ENCODE measurements around the gene FADS2. TPM values are rescaled to one million over a fixed set of nuclear protein-coding genes. Genes with fewer than 3 reads are reported as not detected.

The FADS2 gene
- total RNA-seq: 100 to 1,000 TPM in 7 of 8 experiments, 10 to 100 TPM in 1; 80.3 to 358 (median 141) TPM

DNA sequence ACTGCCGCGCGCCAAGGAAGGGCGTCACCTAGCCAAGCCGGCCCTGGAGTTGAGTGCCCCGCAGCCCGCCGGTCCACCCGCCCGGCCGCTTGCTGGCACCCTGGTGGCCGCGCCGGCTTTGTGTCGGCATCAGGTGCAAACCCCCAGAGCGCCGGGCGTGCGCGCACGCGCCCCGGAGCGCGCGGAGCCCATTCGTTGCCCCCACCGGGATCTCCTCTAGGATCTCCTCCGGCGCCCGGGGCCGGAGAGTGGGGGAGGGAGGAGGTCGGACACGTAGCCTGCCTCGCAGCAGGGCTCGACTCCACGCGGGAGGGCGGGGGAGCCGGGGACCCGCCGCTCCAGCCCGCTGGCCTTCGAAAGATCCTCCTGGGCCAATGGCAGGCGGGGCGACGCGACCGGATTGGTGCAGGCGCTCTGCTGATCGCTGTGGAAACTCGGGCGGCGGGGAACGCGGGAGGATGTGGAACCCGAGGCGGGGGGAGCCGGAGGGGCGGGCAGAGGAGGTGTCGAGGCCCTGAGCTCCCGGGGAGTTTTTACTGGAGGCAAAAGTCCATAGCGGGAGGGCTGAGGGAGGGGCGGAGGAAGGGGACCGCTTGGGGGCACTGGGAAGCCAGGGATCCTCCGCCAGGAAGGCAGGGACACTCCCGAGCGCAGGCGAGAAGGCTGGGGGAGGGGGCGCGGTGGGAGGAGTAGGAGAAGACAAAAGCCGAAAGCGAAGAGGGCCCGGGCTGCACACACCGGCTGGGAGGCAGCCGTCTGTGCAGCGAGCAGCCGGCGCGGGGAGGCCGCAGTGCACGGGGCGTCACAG, at the start of gene FADS2:
TSS of gene FADS2 (plus strand) at position 730 of the 808 bp plus-strand sequence. CDS start 91 bp downstream, outside the sequence.
- H3K4me3 ChIP-seq: peak within 1 kb of the TSS; percentile 57 to 93 (median 90)
- peak; percentile 79 to 89 (median 85) for ATAC-seq (replicated peaks in 6 of 8)
- 0 to 3% (median 0%) methylated on average over 2 to 14 of the region's 83 CpGs; no CpG with 5 or more reads in 7 of the 10 experiments for WGBS, 10 experiments
- H3K4me1 ChIP-seq (replicated peaks in 1 of 2): peaks cover 38 to 43% of the 10 kb centered on the region in 2 donors
- in situ Hi-C loops (cut with MboI; ENCODE audit: low pct_unique_long_range_greater_than_20kb in 2 of 9, low sequenced_read_pairs in 9 of 9, unreplicated experiment in 9 of 9): no loop called here
- H3K27ac ChIP-seq: peak within 1 kb of the TSS; percentile 97 to 98

DNA sequence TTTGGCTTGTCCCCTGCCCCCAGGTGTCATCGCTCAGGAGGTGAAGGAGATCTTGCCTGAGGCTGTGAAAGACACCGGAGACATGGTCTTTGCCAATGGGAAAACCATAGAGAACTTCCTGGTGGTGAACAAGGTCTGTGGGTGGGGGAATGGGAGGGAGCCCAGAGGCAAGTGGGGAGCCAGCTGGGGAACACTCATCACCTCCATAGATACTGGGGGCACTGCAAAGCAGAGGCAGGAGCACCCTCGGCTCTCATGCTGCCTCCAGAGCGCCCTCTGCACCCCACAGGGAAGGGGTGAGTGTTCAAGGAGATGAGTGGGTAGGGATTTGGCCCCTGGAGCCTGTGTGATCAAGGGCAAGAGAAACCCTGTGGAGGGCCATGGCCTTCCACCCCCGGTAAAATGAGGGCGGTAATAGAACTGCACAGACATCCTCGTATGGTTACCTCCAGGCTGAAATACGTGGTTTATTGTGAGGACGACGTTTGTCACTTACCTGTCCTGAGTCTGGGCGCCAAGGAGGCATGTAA, 49.7 kb upstream of the FADS2 start:
- Histone ChIP-seq H3K4me1 (replicated peaks in 1 of 2) (peaks cover 3 to 18% of the 10 kb centered on the region in 2 donors), H3K4me3 (no peak overlapping the region), H3K27ac (no peak overlapping the region)
- 70 to 100% (median 94%) methylated on average over 2 to 4 of the region's 11 CpGs; no CpG with 5 or more reads in 4 of the 10 experiments for WGBS, 10 experiments
- no peak for ATAC-seq (replicated peaks in 6 of 8)
- in situ Hi-C loops (cut with MboI; ENCODE audit: low pct_unique_long_range_greater_than_20kb in 2 of 9, low sequenced_read_pairs in 9 of 9, unreplicated experiment in 9 of 9): loop anchor here in 1 of 9 experiments (25.0 kb wide), 1 partner anchor 334 kb away; the partner anchor contains the start of gene INCENP

DNA sequence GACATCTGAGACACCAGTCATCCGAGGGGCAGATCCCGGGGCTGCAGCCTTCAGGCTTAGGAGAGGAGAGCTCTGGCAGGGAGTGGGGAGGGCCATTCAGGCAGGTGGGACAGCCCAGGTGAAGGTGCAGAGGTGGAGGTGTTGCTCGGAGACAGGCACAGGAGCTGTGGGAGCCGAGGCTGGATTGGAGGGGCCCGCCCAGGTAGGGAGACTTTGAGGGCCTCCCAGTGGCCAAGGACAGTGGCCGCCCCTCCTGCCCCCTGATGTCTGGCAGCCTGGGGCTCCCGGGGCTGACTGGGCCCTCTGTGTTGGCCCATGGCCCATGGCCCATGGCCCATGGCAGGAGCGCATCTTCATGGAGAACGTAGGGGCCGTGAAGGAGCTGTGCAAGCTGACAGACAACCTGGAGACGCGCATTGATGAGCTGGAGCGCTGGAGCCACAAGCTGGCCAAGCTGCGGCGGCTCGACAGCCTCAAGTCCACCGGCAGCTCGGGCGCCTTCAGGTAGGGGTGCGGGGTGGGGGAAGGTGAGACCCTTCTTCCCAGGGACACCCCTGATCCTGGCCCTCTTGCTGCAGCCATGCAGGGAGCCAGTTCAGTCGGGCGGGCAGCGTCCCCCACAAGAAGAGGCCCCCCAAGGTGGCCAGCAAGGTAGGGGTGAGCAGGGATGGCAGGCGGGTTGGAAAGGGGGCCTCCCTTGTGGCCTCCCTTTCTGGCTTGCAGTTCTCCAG, 49.0 kb upstream of the FADS2 start:
- ATAC-seq (replicated peaks in 6 of 8): no peak
- in situ Hi-C loops (cut with MboI; ENCODE audit: low pct_unique_long_range_greater_than_20kb in 2 of 9, low sequenced_read_pairs in 9 of 9, unreplicated experiment in 9 of 9): loop anchor here in 1 of 9 experiments (25.0 kb wide), 1 partner anchor 333 kb away; the partner anchor contains the start of gene INCENP
- Histone ChIP-seq H3K27ac (no peak overlapping the region), H3K4me3 (no peak overlapping the region), H3K4me1 (replicated peaks in 1 of 2) (peaks cover 0 to 11% of the 10 kb centered on the region in 2 donors)
- 0 to 96% (median 78%) methylated on average over 1 to 4 of the region's 24 CpGs; no CpG with 5 or more reads in 5 of the 10 experiments for WGBS, 10 experiments

- H3K27ac ChIP-seq: no peak overlapping the region
- in situ Hi-C loops (cut with MboI; ENCODE audit: low pct_unique_long_range_greater_than_20kb in 2 of 9, low sequenced_read_pairs in 9 of 9, unreplicated experiment in 9 of 9): loop anchor here in 1 of 9 experiments (25.0 kb wide), 1 partner anchor 332 kb away; the partner anchor contains the start of gene INCENP
- ATAC-seq (replicated peaks in 6 of 8): no peak
- no peak overlapping the region for H3K4me3 ChIP-seq
- 60 to 100% (median 89%) methylated on average over 1 to 5 of the region's 14 CpGs; no CpG with 5 or more reads in 7 of the 10 experiments for WGBS, 10 experiments
- H3K4me1 ChIP-seq (replicated peaks in 1 of 2): peaks cover 0 to 5% of the 10 kb centered on the region in 2 donors
Measured at GRCh38 chr11:61779666-61780525, 48.2 kb upstream of the FADS2 start.

DNA sequence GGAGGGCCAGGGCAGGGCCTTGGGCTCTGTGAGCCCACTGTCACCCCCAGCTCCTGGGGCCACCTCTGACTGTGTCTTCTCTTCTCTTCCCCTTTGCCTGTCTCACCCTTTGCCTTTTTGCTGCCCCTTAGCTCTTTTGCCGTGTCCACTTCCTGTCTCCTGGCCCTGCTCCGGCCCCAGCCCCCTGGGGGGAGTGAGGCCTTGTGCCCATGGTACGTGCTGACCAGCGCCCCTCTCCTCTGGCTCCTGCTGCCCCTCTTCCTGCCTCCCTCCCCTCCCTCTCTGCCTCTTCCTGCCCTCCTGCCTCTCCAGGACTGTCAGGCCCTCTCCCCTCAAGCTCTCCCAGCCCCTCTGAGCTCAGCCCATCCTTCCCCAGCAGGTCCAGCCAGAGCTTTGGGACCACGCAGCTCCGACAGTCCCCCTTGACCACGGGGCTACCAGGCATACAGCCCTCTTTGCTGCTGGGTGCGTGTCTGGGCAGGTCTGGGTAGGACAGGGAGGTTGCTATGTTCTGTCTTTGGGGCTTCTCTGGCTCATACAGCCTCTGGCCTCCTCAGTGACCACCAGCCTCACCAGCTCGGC, 47.4 kb upstream of the FADS2 start:
- in situ Hi-C loops (cut with MboI; ENCODE audit: low pct_unique_long_range_greater_than_20kb in 2 of 9, low sequenced_read_pairs in 9 of 9, unreplicated experiment in 9 of 9): loop anchor here in 1 of 9 experiments (25.0 kb wide), 1 partner anchor 332 kb away; the partner anchor contains the start of gene INCENP
- Histone ChIP-seq H3K4me1 (replicated peaks in 1 of 2) (peaks cover 0 to 5% of the 10 kb centered on the region in 2 donors), H3K27ac (no peak overlapping the region), H3K4me3 (no peak overlapping the region)
- 60 to 100% methylated on average over 1 of the region's 9 CpGs; no CpG with 5 or more reads in 8 of the 10 experiments for WGBS, 10 experiments
- ATAC-seq (replicated peaks in 6 of 8): no peak

DNA sequence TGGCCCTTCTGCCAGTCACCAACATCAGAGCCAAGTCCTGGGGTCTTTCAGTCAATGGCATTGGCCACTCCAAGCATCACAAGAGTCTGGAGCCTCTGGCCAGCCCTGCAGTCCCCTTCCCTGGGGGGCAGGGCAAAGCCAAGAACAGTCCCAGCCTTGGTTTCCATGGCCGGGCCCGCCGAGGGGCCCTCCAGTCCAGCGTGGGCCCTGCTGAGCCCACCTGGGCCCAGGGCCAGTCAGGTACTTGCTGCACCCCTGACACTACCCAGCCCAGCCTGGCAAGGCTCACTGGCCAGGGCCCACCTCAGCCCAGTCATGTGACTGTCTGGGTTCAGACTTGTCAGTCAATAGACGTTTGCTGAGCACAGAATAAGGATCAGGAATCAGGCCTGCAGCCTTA, 46.5 kb upstream of the FADS2 start:
- Histone ChIP-seq H3K27ac (no peak overlapping the region), H3K4me1 (replicated peaks in 1 of 2) (peaks cover 0 to 3% of the 10 kb centered on the region in 2 donors), H3K4me3 (no peak overlapping the region)
- 100% methylated on average over 1 to 3 of the region's 5 CpGs; no CpG with 5 or more reads in 8 of the 10 experiments for WGBS, 10 experiments
- in situ Hi-C loops (cut with MboI; ENCODE audit: low pct_unique_long_range_greater_than_20kb in 2 of 9, low sequenced_read_pairs in 9 of 9, unreplicated experiment in 9 of 9): loop anchor here in 1 of 9 experiments (25.0 kb wide), 1 partner anchor 331 kb away; the partner anchor contains the start of gene INCENP
- ATAC-seq (replicated peaks in 6 of 8): no peak

DNA sequence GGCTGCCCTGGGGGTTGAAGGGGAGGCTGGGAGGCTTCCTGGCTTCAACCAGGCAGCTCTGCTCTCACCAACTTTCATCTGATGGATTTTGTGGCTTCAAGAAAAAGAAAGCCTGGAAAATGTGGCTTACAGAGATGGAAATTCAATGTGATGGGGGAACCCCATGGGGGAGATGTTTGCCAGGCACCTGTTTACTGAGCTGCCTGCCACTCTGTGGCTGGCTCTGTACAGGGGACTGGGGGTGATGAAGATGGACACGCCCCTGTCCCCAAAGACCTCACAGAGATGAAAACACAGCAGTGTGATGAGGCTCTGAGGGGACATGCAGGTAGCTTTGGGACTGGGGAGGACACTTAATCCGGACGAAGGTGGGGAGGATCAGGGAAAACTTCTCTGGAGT, 45.8 kb upstream of the FADS2 start:
- no peak overlapping the region for H3K4me3 ChIP-seq
- 92 to 100% (median 98%) methylated on average over 2 to 3 of the region's 3 CpGs; no CpG with 5 or more reads in 6 of the 10 experiments for WGBS, 10 experiments
- ATAC-seq (replicated peaks in 6 of 8): no peak
- no peak overlapping the region for H3K27ac ChIP-seq
- in situ Hi-C loops (cut with MboI; ENCODE audit: low pct_unique_long_range_greater_than_20kb in 2 of 9, low sequenced_read_pairs in 9 of 9, unreplicated experiment in 9 of 9): loop anchor here in 1 of 9 experiments (25.0 kb wide), 1 partner anchor 330 kb away; the partner anchor contains the start of gene INCENP
- peaks cover 0 to 1% of the 10 kb centered on the region in 2 donors for H3K4me1 ChIP-seq (replicated peaks in 1 of 2)

DNA sequence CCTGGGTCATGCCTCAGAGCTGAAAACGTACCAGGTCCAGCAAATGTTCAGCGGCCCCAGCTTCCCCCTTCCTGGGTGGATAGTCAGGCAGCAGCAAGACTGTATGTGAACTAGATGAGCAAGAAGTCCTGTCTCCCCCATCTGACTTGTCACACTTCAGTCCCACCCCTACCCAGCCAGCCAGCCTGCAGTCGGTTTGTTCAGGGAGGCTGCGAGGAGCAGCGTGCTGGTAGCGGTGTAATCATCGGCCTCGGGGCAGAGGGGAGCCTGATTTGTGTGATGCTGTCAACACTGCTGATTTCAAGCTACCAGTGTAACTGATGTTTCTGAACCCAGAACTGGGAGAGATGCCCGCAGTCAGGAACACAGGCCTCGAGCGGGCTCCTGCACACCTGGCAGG, 45.3 kb upstream of the FADS2 start:
- peak in 2 of 8 experiments; percentile 14 to 60 for ATAC-seq (replicated peaks in 6 of 8)
- H3K4me3 ChIP-seq: no peak overlapping the region
- in situ Hi-C loops (cut with MboI; ENCODE audit: low pct_unique_long_range_greater_than_20kb in 2 of 9, low sequenced_read_pairs in 9 of 9, unreplicated experiment in 9 of 9): loop anchor here in 1 of 9 experiments (25.0 kb wide), 1 partner anchor 329 kb away; the partner anchor contains the start of gene INCENP
- no peaks in the 10 kb centered on the region for H3K4me1 ChIP-seq (replicated peaks in 1 of 2)
- no peak overlapping the region for H3K27ac ChIP-seq
- 56 to 100% (median 80%) methylated on average over 1 to 6 of the region's 11 CpGs; no CpG with 5 or more reads in 7 of the 10 experiments for WGBS, 10 experiments

GRCh38 chr11:61783717-61784505, 44.2 kb upstream of the FADS2 start:
- Histone ChIP-seq H3K4me1 (replicated peaks in 1 of 2) (no peaks in the 10 kb centered on the region), H3K4me3 (no peak overlapping the region), H3K27ac (no peak overlapping the region)
- in situ Hi-C loops (cut with MboI; ENCODE audit: low pct_unique_long_range_greater_than_20kb in 2 of 9, low sequenced_read_pairs in 9 of 9, unreplicated experiment in 9 of 9): loop anchor here in 1 of 9 experiments (25.0 kb wide), 1 partner anchor 328 kb away; the partner anchor contains the start of gene INCENP
- 40 to 83% (median 72%) methylated on average over 1 to 6 of the region's 13 CpGs; no CpG with 5 or more reads in 7 of the 10 experiments for WGBS, 10 experiments
- ATAC-seq (replicated peaks in 6 of 8): peak in 1 of 8 experiments; percentile 10

DNA sequence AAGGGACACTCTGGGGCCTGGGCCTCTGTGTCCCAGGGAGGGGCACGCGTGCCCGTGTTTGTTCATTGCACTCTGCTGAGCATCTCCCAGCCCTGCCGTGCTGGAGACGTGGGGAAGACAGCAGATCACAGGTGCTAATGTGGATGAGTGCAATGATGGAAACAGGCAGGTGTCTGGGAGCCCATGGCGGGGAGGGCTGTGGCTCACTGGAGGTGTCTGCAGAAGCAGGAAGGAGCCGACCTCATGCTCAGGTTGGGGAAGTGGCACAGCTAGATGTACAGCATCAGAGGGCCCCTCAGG, 43.6 kb upstream of the FADS2 start:
- no peak overlapping the region for H3K27ac ChIP-seq
- H3K4me3 ChIP-seq: no peak overlapping the region
- in situ Hi-C loops (cut with MboI; ENCODE audit: low pct_unique_long_range_greater_than_20kb in 2 of 9, low sequenced_read_pairs in 9 of 9, unreplicated experiment in 9 of 9): loop anchor here in 1 of 9 experiments (25.0 kb wide), 1 partner anchor 328 kb away; the partner anchor contains the start of gene INCENP
- ATAC-seq (replicated peaks in 6 of 8): no peak
- WGBS, 10 experiments: 50 to 100% methylated on average over 2 of the region's 7 CpGs; no CpG with 5 or more reads in 8 of the 10 experiments
- no peaks in the 10 kb centered on the region for H3K4me1 ChIP-seq (replicated peaks in 1 of 2)

Data from motor neuron (in vitro differentiated cells).